ENCODE data around the gene RHOT2.

RHOT2 gene

DNA sequence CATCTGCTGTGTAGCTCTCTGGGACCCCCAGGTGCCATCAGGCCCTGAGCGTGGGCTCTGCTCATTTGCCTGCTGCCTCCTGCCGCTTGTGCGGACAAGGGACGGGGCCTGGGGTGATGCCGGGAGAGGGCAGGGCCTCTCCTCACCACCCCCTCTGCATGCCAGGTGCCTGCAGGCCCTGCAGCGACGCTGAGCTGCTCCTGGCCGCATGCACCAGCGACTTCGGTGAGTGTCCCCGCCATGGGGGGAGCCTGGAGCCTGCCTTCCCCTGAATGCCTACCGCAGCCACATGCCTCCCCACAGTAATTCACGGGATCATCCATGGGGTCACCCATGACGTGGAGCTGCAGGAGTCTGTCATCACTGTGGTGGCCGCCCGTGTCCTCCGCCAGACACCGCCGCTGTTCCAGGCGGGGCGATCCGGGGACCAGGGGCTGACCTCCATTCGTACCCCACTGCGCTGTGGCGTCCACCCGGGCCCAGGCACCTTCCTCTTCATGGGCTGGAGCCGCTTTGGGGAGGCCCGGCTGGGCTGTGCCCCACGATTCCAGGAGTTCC, 48.9 kb downstream of the RHOT2 start:
- DNase-seq: no peak

DNA sequence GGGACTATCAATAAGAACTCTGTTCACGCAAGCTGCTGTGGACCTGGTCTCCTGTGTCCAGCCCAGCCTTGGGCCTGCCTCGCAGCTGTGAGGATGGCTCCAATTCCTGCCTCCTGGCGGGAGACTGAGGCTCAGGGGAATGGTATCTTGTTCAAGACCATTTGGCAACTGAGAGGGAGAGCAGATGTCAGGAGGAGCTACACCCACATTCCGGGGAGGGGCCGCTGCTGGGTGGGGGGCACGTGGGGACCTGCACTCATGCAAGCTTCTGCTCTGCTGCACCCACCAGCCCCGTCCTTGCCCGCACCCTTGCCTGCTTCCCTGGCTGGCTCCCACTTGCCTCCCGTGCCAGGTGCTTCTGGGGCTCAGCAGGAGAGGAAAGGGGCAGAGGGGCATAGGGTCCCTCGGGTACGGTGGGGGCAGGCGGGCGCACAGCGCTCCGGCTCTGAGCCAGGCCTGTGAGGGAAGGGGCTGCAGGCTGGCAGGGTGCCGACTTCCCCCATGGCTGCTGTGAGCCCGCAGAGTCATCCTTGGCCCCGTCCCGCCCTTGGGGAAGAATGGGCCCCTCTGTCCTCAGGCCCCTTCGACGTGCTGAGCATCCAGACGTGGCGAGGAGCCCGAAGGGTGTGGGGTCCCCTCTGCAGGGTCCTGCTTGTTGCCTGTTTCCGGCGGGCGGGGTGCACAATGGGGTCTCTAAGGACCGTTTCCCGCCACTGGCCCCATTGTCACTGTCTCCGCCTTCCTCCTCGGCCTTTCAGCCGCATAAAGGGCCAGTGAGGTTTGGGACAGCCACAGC, 49.7 kb downstream of the RHOT2 start:
- no peak for DNase-seq

DNA sequence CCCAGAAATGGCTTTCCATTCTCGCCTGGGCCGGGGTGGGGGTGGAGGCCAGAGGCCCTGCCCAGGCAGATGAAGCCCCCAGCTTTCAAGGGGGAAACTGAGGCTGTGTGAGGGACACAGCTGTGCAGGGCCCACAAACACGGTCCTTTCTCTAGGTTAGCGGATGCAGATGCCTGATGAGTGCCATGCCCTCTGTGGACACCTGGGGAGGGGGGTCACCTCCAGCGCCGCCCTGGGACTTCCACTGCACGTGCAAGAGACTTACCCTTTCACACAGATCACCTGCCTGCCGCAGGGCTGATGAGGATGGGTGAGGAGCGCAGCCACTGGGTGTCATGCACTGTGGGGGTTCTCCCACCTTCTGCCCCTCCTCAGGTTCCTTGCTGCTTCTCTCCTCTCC, 50.5 kb downstream of the RHOT2 start:
- DNase-seq: no peak

DNA sequence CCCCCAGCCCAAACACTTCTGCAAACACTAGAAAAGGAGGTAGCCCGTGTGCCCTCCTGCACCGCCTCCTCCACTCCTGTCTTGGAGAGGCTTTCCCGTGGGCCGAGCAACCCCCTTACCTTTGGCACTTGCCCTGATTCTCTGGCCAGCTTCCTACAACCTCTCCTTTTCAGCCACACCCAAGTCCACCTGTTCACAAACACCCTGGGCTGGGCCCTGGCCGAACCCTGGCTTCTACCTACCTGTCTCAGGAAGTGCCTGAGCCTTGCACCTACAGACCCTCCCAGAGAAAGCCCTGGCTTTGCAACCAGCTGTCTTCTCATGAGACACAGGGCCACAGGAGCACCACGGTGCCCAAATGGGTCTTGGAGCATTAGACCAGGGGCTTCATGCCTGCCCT, 51.0 kb downstream of the RHOT2 start:
- no peak for DNase-seq

DNA sequence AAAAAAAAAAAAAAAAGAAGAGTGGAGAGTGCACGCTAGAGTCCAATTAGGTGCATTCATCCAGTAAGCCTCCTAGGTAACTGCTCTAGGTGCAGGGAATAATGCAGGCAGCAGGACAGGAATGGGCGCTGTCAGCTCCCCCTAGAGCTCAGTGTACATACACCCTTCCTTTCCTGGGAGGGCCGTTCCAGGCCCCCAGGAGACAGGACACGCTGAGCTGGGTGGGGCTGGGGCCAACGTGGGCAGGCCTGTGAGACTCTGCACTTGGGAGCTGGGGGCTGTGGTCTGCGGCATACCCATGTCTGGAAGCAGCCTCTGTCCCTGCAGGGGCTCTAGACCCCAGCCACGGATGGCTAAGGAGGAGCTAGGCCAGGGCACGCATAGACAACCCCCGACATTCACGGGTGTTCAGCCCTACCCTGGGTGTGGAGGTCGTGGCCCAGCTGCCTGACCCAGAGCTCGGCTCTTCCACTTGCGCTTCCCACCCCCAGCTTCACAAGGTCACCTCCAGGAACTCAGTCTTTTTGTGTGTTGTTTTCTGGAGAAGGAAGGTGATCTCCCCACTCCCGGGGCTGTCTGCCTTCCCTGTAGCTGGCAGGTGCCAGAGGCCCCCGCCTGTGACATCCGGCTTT, 52.0 kb downstream of the RHOT2 start:
- peak; percentile 63 for DNase-seq

DNA sequence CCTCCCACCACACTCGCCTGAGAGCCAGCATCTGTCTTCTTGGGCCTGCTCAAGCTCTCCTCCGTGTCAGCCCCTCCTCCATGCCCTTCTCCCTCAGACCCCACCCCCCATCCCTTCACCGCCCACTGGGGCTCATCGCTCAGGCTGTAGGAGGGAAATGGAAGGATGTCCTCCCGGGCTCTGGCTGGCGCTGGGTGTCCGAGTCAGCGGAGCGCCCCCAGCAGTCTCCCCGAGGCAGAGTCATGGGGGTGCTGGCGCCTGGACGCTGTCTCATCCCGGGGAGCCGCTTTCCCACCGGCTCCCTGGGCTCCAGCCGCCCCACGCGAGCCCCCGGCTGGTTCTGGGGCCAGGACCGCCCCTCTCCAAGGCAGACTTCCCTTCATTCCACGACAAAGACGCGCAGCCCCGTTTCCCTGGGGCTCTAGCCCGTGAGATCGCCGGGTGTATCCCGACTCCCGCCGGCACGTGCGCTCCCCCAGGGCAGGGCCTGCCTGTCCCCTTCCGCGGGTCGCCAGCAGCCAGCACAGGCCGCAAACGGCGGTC, 52.6 kb downstream of the RHOT2 start:
- peak; percentile 70 for DNase-seq

DNA sequence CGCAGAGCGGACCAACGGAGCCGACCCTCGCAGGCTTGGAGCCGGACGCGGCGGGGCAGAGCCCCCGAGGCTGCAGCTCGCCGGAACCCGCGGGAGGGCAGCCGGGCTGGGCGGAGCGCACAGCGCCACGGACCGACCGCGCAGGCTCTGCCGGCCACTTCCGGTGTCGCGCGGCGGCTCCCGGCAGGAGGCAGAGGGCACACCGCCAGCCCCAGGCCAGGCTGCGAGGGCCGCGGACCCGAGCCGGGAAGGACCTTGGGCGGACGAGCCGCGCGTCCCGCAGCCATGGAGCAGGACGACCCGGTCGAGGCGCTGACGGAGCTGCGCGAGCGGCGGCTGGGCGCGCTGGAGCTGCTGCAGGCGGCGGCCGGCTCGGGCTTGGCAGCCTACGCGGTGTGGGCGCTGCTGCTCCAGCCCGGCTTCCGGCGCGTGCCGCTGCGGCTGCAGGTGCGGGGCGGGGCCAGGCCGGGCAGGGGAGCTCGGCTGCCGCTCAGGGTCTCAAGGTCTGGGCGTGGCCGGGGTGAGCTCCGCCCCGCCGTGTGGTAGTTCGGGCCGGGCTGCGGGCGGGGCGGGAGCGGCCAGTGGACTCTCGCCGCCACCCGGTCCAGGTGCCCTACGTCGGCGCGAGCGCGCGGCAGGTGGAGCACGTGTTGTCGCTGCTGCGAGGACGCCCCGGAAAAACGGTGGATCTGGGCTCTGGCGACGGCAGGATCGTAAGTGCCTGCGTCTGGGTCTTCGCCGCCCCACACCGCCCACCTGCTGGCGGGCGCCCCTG, 53.2 kb downstream of the RHOT2 start, which contains the start of gene ANTKMT:
Gene ANTKMT (plus strand): TSS at position 157 of the 775 bp plus-strand sequence. CDS start 129 bp downstream, at position 286.
- DNase-seq: peak; percentile 93

DNA sequence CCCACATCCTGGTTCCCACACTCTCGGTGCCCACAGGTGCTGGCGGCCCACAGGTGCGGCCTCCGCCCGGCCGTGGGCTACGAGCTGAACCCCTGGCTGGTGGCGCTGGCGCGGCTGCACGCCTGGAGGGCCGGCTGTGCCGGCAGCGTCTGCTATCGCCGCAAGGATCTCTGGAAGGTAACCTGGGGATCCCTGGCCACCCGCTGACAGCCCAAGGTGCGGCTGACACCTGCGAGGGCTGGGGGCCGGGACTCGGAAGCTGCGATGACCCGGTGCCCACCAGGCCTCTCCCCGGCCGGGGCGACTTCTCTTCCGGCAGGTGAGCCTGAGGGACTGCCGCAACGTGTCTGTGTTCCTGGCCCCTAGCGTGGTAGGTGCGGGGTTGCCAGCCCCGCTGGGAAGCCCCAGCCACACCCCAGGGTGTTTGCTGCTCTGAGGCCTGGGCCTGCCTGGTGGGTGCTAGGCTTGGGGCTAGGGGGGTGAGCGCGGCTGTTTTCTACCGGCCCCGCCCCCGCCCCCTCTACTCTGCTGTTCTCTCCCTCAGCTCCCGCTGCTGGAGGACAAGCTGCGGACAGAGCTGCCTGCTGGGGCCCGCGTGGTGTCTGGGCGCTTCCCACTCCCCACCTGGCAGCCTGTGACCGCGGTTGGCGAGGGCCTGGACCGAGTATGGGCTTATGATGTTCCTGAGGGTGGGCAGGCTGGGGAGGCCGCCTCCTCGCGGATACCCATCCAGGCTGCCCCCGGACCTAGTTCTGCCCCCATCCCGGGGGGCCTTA, 54.0 kb downstream of the RHOT2 start:
- no peak for DNase-seq

DNA sequence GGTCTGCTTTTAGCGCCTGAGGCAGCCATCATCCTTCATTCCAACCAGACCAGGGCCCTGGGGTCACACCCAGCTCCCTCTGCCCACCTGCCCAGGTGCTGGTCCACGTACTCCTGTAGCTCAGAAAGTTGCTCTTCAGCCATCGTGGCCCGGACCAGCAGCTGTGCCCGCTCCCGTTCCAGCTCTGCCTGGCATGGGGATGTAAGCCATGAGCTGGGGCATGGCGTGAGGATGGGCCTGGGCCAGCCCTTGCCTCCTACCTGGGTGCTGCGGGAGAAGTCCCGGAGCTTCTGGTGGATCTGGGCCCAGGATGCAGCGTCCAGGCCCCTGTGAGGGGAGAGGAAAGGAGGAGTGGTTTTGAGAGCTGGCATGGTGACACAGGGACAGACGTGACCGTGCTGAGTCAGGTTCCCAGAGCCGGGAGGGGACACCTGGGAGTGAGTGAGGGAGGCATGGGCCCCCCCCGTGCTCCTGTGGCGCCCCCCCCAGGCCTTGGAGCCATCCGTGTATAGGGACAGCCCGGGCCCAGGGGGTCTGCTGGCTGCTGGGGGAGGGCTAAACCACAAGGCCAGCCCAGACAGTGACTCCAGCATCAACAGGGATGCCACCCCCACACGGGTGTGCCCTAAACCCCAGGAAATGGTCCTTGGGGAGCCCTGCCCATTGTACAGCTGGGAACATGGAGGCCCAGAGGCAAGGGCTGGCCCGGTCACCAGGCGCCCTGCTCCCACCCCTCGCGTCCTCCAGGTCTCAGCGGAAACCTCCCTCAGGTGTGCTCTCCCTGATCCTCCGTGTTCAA, 55.1 kb downstream of the RHOT2 start:
- DNase-seq: no peak

DNA sequence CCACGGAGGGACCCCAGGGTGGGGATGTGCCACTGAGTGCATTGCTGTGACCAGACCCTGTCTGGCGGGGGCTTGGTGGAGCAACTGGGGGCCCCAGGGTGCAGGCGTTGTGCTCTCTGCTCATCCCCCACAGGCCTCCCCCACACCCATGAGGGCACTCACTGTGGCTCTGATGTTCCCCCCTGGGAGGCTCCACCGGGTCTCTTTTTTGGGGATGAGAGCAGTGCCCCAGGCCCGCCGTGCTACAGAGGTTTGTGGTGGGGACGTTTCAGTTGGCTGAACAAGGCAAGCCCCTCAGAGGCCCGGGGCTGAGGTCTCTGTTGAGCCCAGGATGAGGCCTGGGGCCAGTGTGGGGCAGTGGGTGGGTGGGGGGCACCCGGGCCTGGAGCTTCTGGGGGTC, 55.8 kb downstream of the RHOT2 start:
- DNase-seq: no peak
